Muscle of leg (tissue), 11 donors: ENCODE measurements around the gene SLC25A41. TPM values are rescaled to one million over a fixed set of nuclear protein-coding genes. Genes with fewer than 3 reads are reported as not detected.
A peak's percentile ranks its signal among the peaks of the same experiment; 100 is the strongest.

Experiments used
- DNase-seq: peaks from one replicate; pipeline ENCODE4 v3.0.0; 2013
- H3K27ac ChIP-seq: one replicate; pipeline ENCODE4 v1.5.1; 2013; ENCODE audit warnings: mild to moderate bottlenecking, low read length, control low read depth
- H3K27me3 ChIP-seq: one replicate; pipeline ENCODE4 v1.6.1; 2013; ENCODE audit warnings: low read length; ENCODE audit not compliant: control insufficient read depth, insufficient read depth
- H3K36me3 ChIP-seq: one replicate; pipeline ENCODE4 v1.6.1; 2013; ENCODE audit warnings: low read length; ENCODE audit not compliant: control insufficient read depth, insufficient read depth
- H3K4me1 ChIP-seq: one replicate; pipeline ENCODE4 v1.6.1; 2013; ENCODE audit warnings: low read length; ENCODE audit not compliant: control insufficient read depth, insufficient read depth
- H3K4me3 ChIP-seq: one replicate; pipeline ENCODE4 v1.5.1; 2013; ENCODE audit warnings: low read length, control low read depth
- H3K9me3 ChIP-seq: replicated peaks from 2 replicates; pipeline ENCODE4 v1.6.1; 2013; ENCODE audit warnings: low read depth, low read length; ENCODE audit not compliant: control insufficient read depth
- WGBS: methylation state at CpG from one replicate; pipeline ENCODE4 v1.1.5; 2013; ENCODE audit warnings: missing lambda C conversion rate; ENCODE audit not compliant: insufficient coverage; 5-methylcytosine and 5-hydroxymethylcytosine counted together
- polyA plus RNA-seq, 8 donors: library from polyadenylated mRNA; unstranded; fragments of 120-200 nt; gene quantifications; one replicate each; pipeline versions ENCODE4 v1.2.1 to v1.2.3, GENCODE V29; 2013; ENCODE audit warnings: inconsistent platforms in 1 of 8, low replicate concordance in 1 of 8; ENCODE audit not compliant: insufficient read length in 8 of 8, insufficient read depth in 1 of 8
- total RNA-seq: library from RNA; stranded (reverse); fragments of 120-200 nt; gene quantifications from one replicate; pipeline ENCODE4 v1.2.4, GENCODE V29; 2013

SLC25A41 gene
- total and polyA plus RNA-seq, 9 donors = 0.19 to 0.71 (median 0.48) TPM

DNA sequence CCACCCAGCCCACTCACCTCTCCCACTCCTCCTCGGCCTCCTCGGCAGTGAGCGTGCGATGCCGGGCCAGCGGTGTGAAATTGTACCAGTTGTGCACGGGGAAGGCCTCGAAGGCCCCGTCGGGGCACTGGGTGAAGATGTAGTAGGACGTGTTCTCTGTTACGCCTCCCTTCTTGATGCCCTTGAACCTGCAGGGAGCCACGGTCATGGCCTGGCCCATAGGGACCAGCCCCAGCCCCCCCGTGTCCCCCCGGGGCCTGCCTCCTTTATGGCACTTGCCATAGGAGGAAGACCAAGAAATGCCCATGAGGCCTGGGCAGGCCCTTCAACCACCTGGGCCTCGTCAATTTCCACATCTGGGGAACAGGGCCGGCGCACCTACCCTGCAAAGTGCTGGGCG lies 46.2 kb downstream of the SLC25A41 start:
- Histone ChIP-seq H3K27ac (no peak overlapping the region), H3K4me1 (peaks cover 4% of the 10 kb centered on the region), H3K4me3 (no peak overlapping the region), H3K9me3 (no peaks in the 10 kb centered on the region), H3K36me3 (peaks cover 76% of the 10 kb centered on the region), H3K27me3 (no peaks in the 10 kb centered on the region)
- WGBS = 90% methylated on average over 6 of the region's 19 CpGs
- no peak for DNase-seq

DNA sequence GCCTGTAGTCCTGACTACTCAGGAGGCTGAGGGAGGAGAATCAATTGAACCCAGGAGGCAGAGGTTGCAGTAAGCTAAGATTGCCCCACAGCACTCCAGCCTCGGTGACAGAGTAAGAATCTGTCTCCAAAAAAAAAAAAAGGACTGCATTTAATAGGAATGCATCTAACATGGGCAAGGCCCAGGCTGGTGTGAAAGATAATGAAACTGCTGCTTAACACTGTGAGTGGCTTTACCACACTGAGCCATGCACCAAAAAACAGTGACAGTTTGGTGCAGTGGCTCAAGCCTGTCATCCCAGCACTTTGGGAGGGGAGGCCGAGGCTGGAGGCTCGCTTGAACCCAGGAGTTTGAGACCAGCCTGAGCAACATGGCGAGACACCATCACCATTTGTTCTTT lies 49.2 kb downstream of the SLC25A41 start:
- WGBS = 60% methylated on average over 1 of the region's 4 CpGs
- no peaks in the 10 kb centered on the region for H3K4me1 ChIP-seq
- DNase-seq = no peak
- peaks cover 8% of the 10 kb centered on the region for H3K9me3 ChIP-seq
- H3K27ac ChIP-seq = no peak overlapping the region
- no peak overlapping the region for H3K4me3 ChIP-seq
- H3K36me3 ChIP-seq = peaks cover 85% of the 10 kb centered on the region
- no peaks in the 10 kb centered on the region for H3K27me3 ChIP-seq

DNA sequence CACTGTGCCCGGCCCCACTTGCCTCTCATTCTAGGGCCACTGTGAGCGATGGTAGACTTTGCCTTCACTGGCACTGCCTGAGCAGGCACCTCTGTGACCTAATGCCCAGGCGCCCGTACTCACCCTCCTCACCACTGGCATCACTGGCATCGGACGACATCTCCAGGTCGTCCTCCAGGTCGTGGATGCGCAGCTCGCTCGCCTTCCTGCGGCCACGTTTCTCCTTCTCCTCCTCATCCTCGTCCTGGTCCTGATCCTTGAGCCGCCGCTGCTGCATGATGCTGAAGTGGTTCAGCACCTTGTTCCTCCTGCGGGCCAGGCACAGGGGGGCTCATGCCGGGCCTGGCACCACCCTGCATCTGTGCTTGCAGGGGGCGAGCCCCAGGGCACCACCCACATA lies 50.4 kb downstream of the SLC25A41 start:
- Histone ChIP-seq H3K36me3 (peaks cover 82% of the 10 kb centered on the region), H3K27me3 (no peaks in the 10 kb centered on the region), H3K4me1 (peaks cover 5% of the 10 kb centered on the region), H3K4me3 (no peak overlapping the region), H3K27ac (no peak overlapping the region), H3K9me3 (peaks cover 8% of the 10 kb centered on the region)
- WGBS = 96% methylated on average over 19 of the region's 19 CpGs
- DNase-seq = no peak

DNA sequence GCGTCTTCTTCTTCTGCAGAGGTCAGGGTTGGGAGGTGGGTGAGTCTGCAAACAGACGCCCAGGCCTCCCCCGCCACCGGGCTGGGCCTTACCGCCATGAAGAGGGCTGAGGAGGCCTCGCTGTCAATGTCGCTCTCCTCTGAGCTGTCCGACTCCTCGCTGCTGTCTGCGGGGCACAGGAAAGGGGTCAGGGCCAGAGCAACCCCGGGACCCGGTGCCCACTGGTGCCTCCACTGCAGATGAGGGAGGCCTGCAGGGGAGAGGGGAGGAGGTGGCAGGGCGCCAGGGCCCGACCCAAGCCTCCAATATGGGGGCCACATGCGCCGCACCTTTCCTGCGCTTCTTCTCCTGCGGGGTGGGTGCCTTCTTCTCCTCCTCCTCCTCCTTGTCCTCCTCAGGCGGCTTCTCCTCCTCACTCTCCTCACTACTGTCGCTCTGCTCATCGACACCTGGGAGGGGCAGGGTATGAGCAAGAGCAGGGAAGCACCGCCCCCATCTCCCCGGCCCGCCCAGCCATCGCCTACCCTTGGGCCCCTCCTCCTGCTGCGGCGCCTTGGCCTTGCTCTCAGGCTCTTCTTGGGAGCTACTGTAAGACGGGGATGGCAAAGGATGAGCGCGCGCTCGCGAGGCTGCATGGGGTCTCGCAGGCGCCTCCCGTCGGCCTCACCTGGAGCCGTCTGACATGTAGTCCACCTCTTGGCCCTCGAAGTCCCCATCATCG lies 52.4 kb downstream of the SLC25A41 start:
- Histone ChIP-seq H3K4me1 (peaks cover 20% of the 10 kb centered on the region), H3K36me3 (peaks cover 68% of the 10 kb centered on the region), H3K4me3 (no peak overlapping the region), H3K9me3 (peaks cover 8% of the 10 kb centered on the region), H3K27ac (no peak overlapping the region), H3K27me3 (no peaks in the 10 kb centered on the region)
- WGBS = 96% methylated on average over 22 of the region's 40 CpGs
- DNase-seq = no peak

DNA sequence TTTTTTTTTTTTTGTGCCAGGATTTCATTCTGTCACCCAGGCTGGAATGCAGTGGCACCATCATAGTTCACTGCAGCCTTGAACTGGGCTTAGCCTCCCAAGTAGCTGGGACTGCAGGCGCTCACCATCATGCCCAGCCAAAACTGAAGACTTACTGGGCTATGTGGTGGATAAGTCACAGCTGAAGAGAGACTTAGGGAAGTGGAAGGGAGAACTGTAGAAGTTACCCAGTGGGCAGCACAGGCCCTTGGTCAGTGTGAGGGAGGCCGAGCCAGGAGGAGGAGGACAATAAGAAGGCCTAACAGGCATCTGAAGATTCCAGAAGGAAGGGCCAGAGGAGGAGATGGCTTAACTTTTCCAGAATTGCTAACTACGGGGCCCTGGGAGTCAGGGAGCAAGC lies 53.8 kb downstream of the SLC25A41 start:
- H3K9me3 ChIP-seq = peaks cover 8% of the 10 kb centered on the region
- WGBS = 100% methylated on average over 3 of the region's 3 CpGs
- H3K4me3 ChIP-seq = no peak overlapping the region
- H3K27me3 ChIP-seq = no peaks in the 10 kb centered on the region
- peaks cover 65% of the 10 kb centered on the region for H3K36me3 ChIP-seq
- H3K27ac ChIP-seq = no peak overlapping the region
- DNase-seq = no peak
- H3K4me1 ChIP-seq = peaks cover 23% of the 10 kb centered on the region

DNA sequence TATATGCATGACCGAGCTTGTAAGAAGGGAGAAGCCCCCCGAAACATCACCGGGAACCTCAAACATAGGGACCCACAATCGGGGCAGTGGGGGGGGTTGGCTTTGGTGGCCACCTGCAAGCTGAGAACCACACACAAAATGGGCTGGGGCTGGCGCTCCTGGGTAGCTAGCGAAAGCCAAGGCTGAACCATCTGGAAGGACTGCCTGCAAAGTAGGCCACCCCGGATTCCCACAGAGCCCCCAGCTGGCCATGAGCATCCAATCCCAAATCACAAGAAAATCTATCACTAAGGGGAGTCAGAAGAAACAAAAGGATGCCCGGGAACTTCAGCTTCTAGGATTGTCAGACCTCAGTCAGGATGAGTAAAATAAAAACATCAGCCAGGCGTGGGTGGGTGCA lies 55.1 kb downstream of the SLC25A41 start:
- WGBS = 69% methylated on average over 6 of the region's 9 CpGs
- Histone ChIP-seq H3K9me3 (peaks cover 8% of the 10 kb centered on the region), H3K36me3 (peaks cover 62% of the 10 kb centered on the region), H3K27ac (peak overlapping the region; percentile 71), H3K4me3 (no peak overlapping the region), H3K4me1 (peaks cover 32% of the 10 kb centered on the region), H3K27me3 (no peaks in the 10 kb centered on the region)
- no peak for DNase-seq

DNA sequence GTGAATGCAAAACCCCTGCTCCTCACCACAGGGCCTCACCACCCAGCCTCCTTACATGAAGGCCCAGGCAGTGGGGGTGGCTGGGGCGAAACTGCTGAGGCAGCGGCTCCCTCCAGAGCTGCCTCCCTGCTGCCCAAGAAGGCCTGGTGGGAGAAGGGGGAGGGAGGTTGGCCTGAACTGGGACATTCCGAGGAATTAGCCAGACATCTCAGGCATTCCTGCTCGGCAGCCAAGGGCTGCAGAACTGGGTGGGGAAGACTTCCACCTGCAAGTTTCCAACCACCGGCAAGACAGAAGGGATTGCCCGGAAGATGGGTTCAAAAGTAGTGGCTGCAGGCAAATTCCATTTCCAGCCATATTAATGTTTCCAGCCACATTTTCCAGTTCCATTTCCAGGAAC lies 55.5 kb downstream of the SLC25A41 start:
- Histone ChIP-seq H3K4me1 (peaks cover 33% of the 10 kb centered on the region), H3K4me3 (no peak overlapping the region), H3K27me3 (no peaks in the 10 kb centered on the region), H3K27ac (peak overlapping the region; percentile 71), H3K9me3 (peaks cover 8% of the 10 kb centered on the region), H3K36me3 (peaks cover 58% of the 10 kb centered on the region)
- peak; percentile 75 for DNase-seq
- WGBS = no CpG with 5 or more reads among the region's 6 CpGs

DNA sequence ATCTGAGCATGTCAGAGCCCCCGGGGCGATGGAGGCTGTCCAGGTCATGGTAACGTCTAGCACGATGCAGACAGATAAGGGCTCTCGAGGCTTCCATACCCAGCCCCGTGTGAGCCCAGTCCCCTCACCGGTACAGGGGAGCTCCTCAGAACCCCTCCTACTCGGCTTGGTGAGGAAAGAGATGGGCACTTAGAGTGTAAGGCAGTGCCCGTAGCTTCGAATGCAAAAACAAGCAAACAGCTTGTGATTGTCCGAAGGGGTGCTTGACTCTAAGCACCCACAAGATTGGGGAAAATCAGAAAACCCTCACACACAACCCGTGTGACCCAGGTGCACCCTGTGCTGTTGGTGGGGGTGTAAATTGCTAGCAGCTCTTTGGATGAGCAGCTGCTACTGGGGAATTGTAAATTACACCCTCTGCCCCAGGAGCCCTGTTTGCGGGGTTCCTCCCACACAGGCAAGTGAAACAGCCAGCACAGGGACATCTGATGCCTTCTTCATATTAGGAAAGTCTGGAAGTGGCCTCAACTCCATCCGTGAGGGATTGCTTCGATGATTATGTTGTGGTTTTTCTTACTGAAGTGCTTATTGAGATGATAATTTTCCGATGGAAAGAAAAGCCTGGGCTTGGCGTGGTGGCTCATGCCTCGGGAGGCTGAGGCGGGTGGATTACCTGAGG lies 56.9 kb downstream of the SLC25A41 start:
- no peak overlapping the region for H3K4me3 ChIP-seq
- H3K27me3 ChIP-seq = no peaks in the 10 kb centered on the region
- WGBS = 40% methylated on average over 7 of the region's 19 CpGs
- peaks cover 47% of the 10 kb centered on the region for H3K36me3 ChIP-seq
- H3K27ac ChIP-seq = peak overlapping the region; percentile 20
- peak; percentile 48 for DNase-seq
- peaks cover 8% of the 10 kb centered on the region for H3K9me3 ChIP-seq
- peaks cover 36% of the 10 kb centered on the region for H3K4me1 ChIP-seq

Other genes with a start within 250 kb of the SLC25A41 start
- 11.9 TPM for gene MLLT1, start 153.8 kb downstream of the SLC25A41 start, total RNA-seq
- gene MLLT1, start 153.8 kb downstream of the SLC25A41 start, polyA plus RNA-seq = 10 to 100 TPM; 43.8 to 63.4 (median 56.9) TPM
- not detected for gene ACER1, start 100.2 kb downstream of the SLC25A41 start, total RNA-seq
- under 1 TPM in 2 of 8 donors, not detected in 6; 0.12 to 0.17 TPM for gene ACER1, start 100.2 kb downstream of the SLC25A41 start, polyA plus RNA-seq
- gene CLPP, start 72.2 kb downstream of the SLC25A41 start, total RNA-seq = 46.6 TPM
- 10 to 100 TPM; 57.1 to 73.3 (median 64.0) TPM for gene CLPP, start 72.2 kb downstream of the SLC25A41 start, polyA plus RNA-seq
- gene ALKBH7, start 61.0 kb downstream of the SLC25A41 start, total RNA-seq = 99.9 TPM
- 100 to 1,000 TPM in 4 of 8 donors, 10 to 100 TPM in 4; 73.9 to 157 (median 101) TPM for gene ALKBH7, start 61.0 kb downstream of the SLC25A41 start, polyA plus RNA-seq
- 1.2 TPM for gene PSPN, start 57.8 kb downstream of the SLC25A41 start, total RNA-seq
- 1 to 10 TPM in 7 of 8 donors, under 1 TPM in 1; 0.88 to 1.5 (median 1.1) TPM for gene PSPN, start 57.8 kb downstream of the SLC25A41 start, polyA plus RNA-seq
- 29.8 TPM for gene GTF2F1, start 40.6 kb downstream of the SLC25A41 start, total RNA-seq
- gene GTF2F1, start 40.6 kb downstream of the SLC25A41 start, polyA plus RNA-seq = 10 to 100 TPM; 59.6 to 73.8 (median 69.0) TPM
- 46.9 TPM for gene KHSRP, start 9.0 kb downstream of the SLC25A41 start, total RNA-seq
- 100 to 1,000 TPM; 165 to 256 (median 214) TPM for gene KHSRP, start 9.0 kb downstream of the SLC25A41 start, polyA plus RNA-seq
- 16.7 TPM for gene SLC25A23, start 26.0 kb upstream of the SLC25A41 start, total RNA-seq
- 10 to 100 TPM; 24.4 to 41.7 (median 31.7) TPM for gene SLC25A23, start 26.0 kb upstream of the SLC25A41 start, polyA plus RNA-seq
- gene CRB3, start 30.5 kb upstream of the SLC25A41 start, total RNA-seq = not detected
- 1 to 10 TPM in 2 of 8 donors, under 1 TPM in 3, not detected in 3; 0.11 to 2.0 (median 0.51) TPM for gene CRB3, start 30.5 kb upstream of the SLC25A41 start, polyA plus RNA-seq
- 0.13 TPM for gene DENND1C, start 48.0 kb upstream of the SLC25A41 start, total RNA-seq
- 1 to 10 TPM in 3 of 8 donors, under 1 TPM in 5; 0.59 to 2.1 (median 0.82) TPM for gene DENND1C, start 48.0 kb upstream of the SLC25A41 start, polyA plus RNA-seq
- gene TUBB4A, start 68.5 kb upstream of the SLC25A41 start, total RNA-seq = 0.18 TPM
- 1 to 10 TPM in 1 of 8 donors, under 1 TPM in 7; 0.41 to 1.4 (median 0.54) TPM for gene TUBB4A, start 68.5 kb upstream of the SLC25A41 start, polyA plus RNA-seq
- gene TNFSF9, start 97.3 kb upstream of the SLC25A41 start, total RNA-seq = 1.0 TPM
- gene TNFSF9, start 97.3 kb upstream of the SLC25A41 start, polyA plus RNA-seq = 1 to 10 TPM in 2 of 8 donors, under 1 TPM in 6; 0.23 to 1.3 (median 0.93) TPM
- gene CD70, start 157.4 kb upstream of the SLC25A41 start, total RNA-seq = 1.4 TPM
- 1 to 10 TPM in 2 of 8 donors, under 1 TPM in 5, not detected in 1; 0.19 to 2.9 (median 0.49) TPM for gene CD70, start 157.4 kb upstream of the SLC25A41 start, polyA plus RNA-seq
- 0.04 TPM for gene TNFSF14, start 236.4 kb upstream of the SLC25A41 start, total RNA-seq
- under 1 TPM in 7 of 8 donors, not detected in 1; 0.06 to 0.34 (median 0.07) TPM for gene TNFSF14, start 236.4 kb upstream of the SLC25A41 start, polyA plus RNA-seq